ENCODE data around the gene TFR2. TPM values are rescaled to one million over a fixed set of nuclear protein-coding genes. Genes with fewer than 3 reads are reported as not detected.

Gene TFR2
- polyA plus RNA-seq, 4 donors, result 1.2 to 1.3 TPM; not detected in 2

GRCh38 chr7:100573691-100574361, 67.5 kb downstream of the TFR2 start, which contains the start of gene SAP25:
SAP25 (minus strand) TSS chr7:100573900; CDS start chr7:100573742, 158 bp downstream.
- Histone ChIP-seq H3K4me3 (ENCODE audit: low read depth in 1 of 3, low read length in 3 of 3) (no peak within 1 kb of the TSS), H3K27me3 (ENCODE audit: control insufficient read depth in 3 of 3, insufficient read depth in 3 of 3, low read length in 3 of 3) (no peaks in the 10 kb centered on the region), H3K27ac (ENCODE audit: low read depth in 1 of 3, low read length in 2 of 3) (no peak within 1 kb of the TSS), H3K9me3 (ENCODE audit: control insufficient read depth in 2 of 2, insufficient read depth in 1 of 2, low read depth in 1 of 2, low read length in 1 of 2) (no peaks in the 10 kb centered on the region), H3K36me3 (ENCODE audit: control insufficient read depth in 3 of 3, insufficient read depth in 2 of 3, low read depth in 1 of 3, low read length in 3 of 3) (peaks cover 20 to 65% (median 26%) of the 10 kb centered on the region in 3 donors), H3K4me1 (ENCODE audit: control insufficient read depth in 3 of 3, insufficient read depth in 2 of 3, low read depth in 1 of 3, low read length in 2 of 3) (peaks cover 0 to 23% (median 3%) of the 10 kb centered on the region in 3 donors)
- no peak for FAIRE-seq
- DNase-seq, result no peak
- 94 to 96% (median 94%) methylated on average over 63 to 70 of the region's 70 CpGs for WGBS, 3 donors

- H3K36me3 ChIP-seq (ENCODE audit: control insufficient read depth in 3 of 3, insufficient read depth in 2 of 3, low read depth in 1 of 3, low read length in 3 of 3), result peaks cover 16 to 58% (median 26%) of the 10 kb centered on the region in 3 donors
- no peak for DNase-seq
- no peak for FAIRE-seq
- H3K27ac ChIP-seq (ENCODE audit: low read depth in 1 of 3, low read length in 2 of 3), result no peak overlapping the region
- 89 to 93% (median 93%) methylated on average over 27 to 30 of the region's 30 CpGs for WGBS, 3 donors
- H3K4me3 ChIP-seq (ENCODE audit: low read depth in 1 of 3, low read length in 3 of 3), result no peak overlapping the region
- peaks cover 3 to 30% (median 9%) of the 10 kb centered on the region in 3 donors for H3K4me1 ChIP-seq (ENCODE audit: control insufficient read depth in 3 of 3, insufficient read depth in 2 of 3, low read depth in 1 of 3, low read length in 2 of 3)
- no peaks in the 10 kb centered on the region for H3K27me3 ChIP-seq (ENCODE audit: control insufficient read depth in 3 of 3, insufficient read depth in 3 of 3, low read length in 3 of 3)
- H3K9me3 ChIP-seq (ENCODE audit: control insufficient read depth in 2 of 2, insufficient read depth in 1 of 2, low read depth in 1 of 2, low read length in 1 of 2), result no peaks in the 10 kb centered on the region
Observed at GRCh38 chr7:100572949-100573675, 68.2 kb downstream of the TFR2 start.

- FAIRE-seq, result no peak
- Histone ChIP-seq H3K36me3 (ENCODE audit: control insufficient read depth in 3 of 3, insufficient read depth in 2 of 3, low read depth in 1 of 3, low read length in 3 of 3) (peaks cover 15 to 55% (median 22%) of the 10 kb centered on the region in 3 donors), H3K27me3 (ENCODE audit: control insufficient read depth in 3 of 3, insufficient read depth in 3 of 3, low read length in 3 of 3) (no peaks in the 10 kb centered on the region), H3K27ac (ENCODE audit: low read depth in 1 of 3, low read length in 2 of 3) (no peak overlapping the region), H3K9me3 (ENCODE audit: control insufficient read depth in 2 of 2, insufficient read depth in 1 of 2, low read depth in 1 of 2, low read length in 1 of 2) (no peaks in the 10 kb centered on the region), H3K4me3 (ENCODE audit: low read depth in 1 of 3, low read length in 3 of 3) (no peak overlapping the region), H3K4me1 (ENCODE audit: control insufficient read depth in 3 of 3, insufficient read depth in 2 of 3, low read depth in 1 of 3, low read length in 2 of 3) (peaks cover 3 to 36% (median 14%) of the 10 kb centered on the region in 3 donors)
- no peak for DNase-seq
- WGBS, 3 donors, result 85 to 89% (median 86%) methylated on average over 14 to 20 of the region's 20 CpGs
Observed at GRCh38 chr7:100572281-100572948, 68.9 kb downstream of the TFR2 start.

GRCh38 chr7:100571829-100572116, 69.6 kb downstream of the TFR2 start:
- H3K4me1 ChIP-seq (ENCODE audit: control insufficient read depth in 3 of 3, insufficient read depth in 2 of 3, low read depth in 1 of 3, low read length in 2 of 3), result peaks cover 3 to 36% (median 14%) of the 10 kb centered on the region in 3 donors
- H3K9me3 ChIP-seq (ENCODE audit: control insufficient read depth in 2 of 2, insufficient read depth in 1 of 2, low read depth in 1 of 2, low read length in 1 of 2), result no peaks in the 10 kb centered on the region
- H3K4me3 ChIP-seq (ENCODE audit: low read depth in 1 of 3, low read length in 3 of 3), result no peak overlapping the region
- no peak for DNase-seq
- FAIRE-seq, result no peak
- H3K27ac ChIP-seq (ENCODE audit: low read depth in 1 of 3, low read length in 2 of 3), result no peak overlapping the region
- WGBS, 3 donors, result 81 to 91% (median 87%) methylated on average over 2 of the region's 2 CpGs
- peaks cover 13 to 54% (median 16%) of the 10 kb centered on the region in 3 donors for H3K36me3 ChIP-seq (ENCODE audit: control insufficient read depth in 3 of 3, insufficient read depth in 2 of 3, low read depth in 1 of 3, low read length in 3 of 3)
- no peaks in the 10 kb centered on the region for H3K27me3 ChIP-seq (ENCODE audit: control insufficient read depth in 3 of 3, insufficient read depth in 3 of 3, low read length in 3 of 3)

- Histone ChIP-seq H3K36me3 (ENCODE audit: control insufficient read depth in 3 of 3, insufficient read depth in 2 of 3, low read depth in 1 of 3, low read length in 3 of 3) (peaks cover 11 to 50% (median 14%) of the 10 kb centered on the region in 3 donors), H3K27ac (ENCODE audit: low read depth in 1 of 3, low read length in 2 of 3) (no peak overlapping the region), H3K4me3 (ENCODE audit: low read depth in 1 of 3, low read length in 3 of 3) (no peak overlapping the region), H3K4me1 (ENCODE audit: control insufficient read depth in 3 of 3, insufficient read depth in 2 of 3, low read depth in 1 of 3, low read length in 2 of 3) (peaks cover 3 to 36% (median 14%) of the 10 kb centered on the region in 3 donors), H3K27me3 (ENCODE audit: control insufficient read depth in 3 of 3, insufficient read depth in 3 of 3, low read length in 3 of 3) (no peaks in the 10 kb centered on the region), H3K9me3 (ENCODE audit: control insufficient read depth in 2 of 2, insufficient read depth in 1 of 2, low read depth in 1 of 2, low read length in 1 of 2) (no peaks in the 10 kb centered on the region)
- DNase-seq (peak in 1 of 2 donors; percentile 32), FAIRE-seq (no peak)
- 61 to 73% (median 72%) methylated on average over 26 of the region's 26 CpGs for WGBS, 3 donors
Observed at GRCh38 chr7:100570954-100571828, 70.2 kb downstream of the TFR2 start.

Other genes with a start within 250 kb of the TFR2 start
- gene ZCWPW1, start 212.8 kb downstream of the TFR2 start, polyA plus RNA-seq, result 1 to 10 TPM; 1.3 to 6.5 (median 4.8) TPM
- gene MEPCE, start 211.7 kb downstream of the TFR2 start, polyA plus RNA-seq, result 10 to 100 TPM; 26.8 to 41.1 (median 30.7) TPM
- 10 to 100 TPM; 27.1 to 62.8 (median 46.8) TPM for gene PPP1R35, start 205.1 kb downstream of the TFR2 start, polyA plus RNA-seq
- gene SPACDR, start 177.3 kb downstream of the TFR2 start, polyA plus RNA-seq, result 1 to 10 TPM in 1 of 4 donors, under 1 TPM in 2, not detected in 1; 0.43 to 1.2 (median 0.89) TPM
- 10 to 100 TPM; 31.7 to 57.9 (median 49.6) TPM for gene TSC22D4, start 162.3 kb downstream of the TFR2 start, polyA plus RNA-seq
- gene NYAP1, start 157.6 kb downstream of the TFR2 start, polyA plus RNA-seq, result 1 to 10 TPM in 2 of 4 donors, not detected in 2; 1.1 to 2.3 TPM
- gene AGFG2, start 102.3 kb downstream of the TFR2 start, polyA plus RNA-seq, result 10 to 100 TPM in 3 of 4 donors, 1 to 10 TPM in 1; 9.5 to 23.9 (median 16.4) TPM
- 10 to 100 TPM in 2 of 4 donors, 1 to 10 TPM in 2; 2.0 to 28.2 (median 12.9) TPM for gene SAP25, start 67.7 kb downstream of the TFR2 start, polyA plus RNA-seq
- gene LRCH4, start 55.4 kb downstream of the TFR2 start, polyA plus RNA-seq, result 100 to 1,000 TPM in 1 of 4 donors, 10 to 100 TPM in 3; 33.4 to 111 (median 55.1) TPM
- gene FBXO24, start 55.2 kb downstream of the TFR2 start, polyA plus RNA-seq, result 1 to 10 TPM in 1 of 4 donors, under 1 TPM in 1, not detected in 2; 0.55 to 1.1 TPM
- gene PCOLCE, start 39.2 kb downstream of the TFR2 start, polyA plus RNA-seq, result 10 to 100 TPM in 2 of 4 donors, 1 to 10 TPM in 2; 1.9 to 28.5 (median 9.7) TPM
- gene MOSPD3, start 29.0 kb downstream of the TFR2 start, polyA plus RNA-seq, result 10 to 100 TPM in 3 of 4 donors, 1 to 10 TPM in 1; 8.4 to 14.9 (median 10.6) TPM
- under 1 TPM in 2 of 4 donors, not detected in 2; 0.52 to 1.00 TPM for gene ACTL6B, start 14.9 kb upstream of the TFR2 start, polyA plus RNA-seq
- gene GNB2, start 32.2 kb upstream of the TFR2 start, polyA plus RNA-seq, result 100 to 1,000 TPM; 179 to 214 (median 186) TPM
- 10 to 100 TPM; 15.7 to 49.1 (median 17.9) TPM for gene GIGYF1, start 52.7 kb upstream of the TFR2 start, polyA plus RNA-seq
- 10 to 100 TPM; 31.9 to 44.8 (median 40.9) TPM for gene POP7, start 64.6 kb upstream of the TFR2 start, polyA plus RNA-seq
- under 1 TPM in 2 of 4 donors, not detected in 2; 0.04 to 0.15 TPM for gene EPO, start 78.9 kb upstream of the TFR2 start, polyA plus RNA-seq
- under 1 TPM in 1 of 4 donors, not detected in 3; 0.03 TPM for gene ZAN, start 92.0 kb upstream of the TFR2 start, polyA plus RNA-seq
- 10 to 100 TPM in 2 of 4 donors, 1 to 10 TPM in 2; 1.3 to 53.9 (median 20.0) TPM for gene EPHB4, start 186.0 kb upstream of the TFR2 start, polyA plus RNA-seq
- 10 to 100 TPM; 10.5 to 28.8 (median 19.5) TPM for gene SLC12A9, start 211.2 kb upstream of the TFR2 start, polyA plus RNA-seq
- 10 to 100 TPM in 3 of 4 donors, 1 to 10 TPM in 1; 3.4 to 35.7 (median 16.7) TPM for gene TRIP6, start 225.8 kb upstream of the TFR2 start, polyA plus RNA-seq
- gene SRRT, start 233.6 kb upstream of the TFR2 start, polyA plus RNA-seq, result 100 to 1,000 TPM in 1 of 4 donors, 10 to 100 TPM in 3; 77.1 to 113 (median 90.0) TPM
- 1 to 10 TPM; 2.2 to 5.3 (median 4.2) TPM for gene UFSP1, start 248.2 kb upstream of the TFR2 start, polyA plus RNA-seq

Data from small intestine (tissue), 7 donors.